Bronchial epithelial cell (primary cell): ENCODE results near the gene PPP1R3A. TPM values are rescaled to one million over a fixed set of nuclear protein-coding genes. Genes with fewer than 3 reads are reported as not detected.

Experiments
- DNase-seq: peaks from one replicate; pipeline ENCODE4 v3.0.0-alpha.2; 2010; ENCODE audit warnings: low read depth
- FAIRE-seq: peaks from 2 replicates; lab custom pipeline; 2011; peaks lifted over from hg19 to GRCh38; lab: Jason Lieb, UNC
- H3K27me3 ChIP-seq: 2 replicates; pipeline ENCODE4 v1.5.1; 2011; ENCODE audit warnings: low read length; ENCODE audit not compliant: control insufficient read depth, insufficient read depth
- H3K36me3 ChIP-seq: 2 replicates; pipeline ENCODE4 v1.5.1; 2011; ENCODE audit warnings: low read length; ENCODE audit not compliant: control insufficient read depth, insufficient read depth
- H3K4me3 ChIP-seq: 2 replicates; pipeline ENCODE4 v1.5.1; 2011; ENCODE audit warnings: mild to moderate bottlenecking, low read depth, low read length, control low read depth
- total RNA-seq: library from RNA; depleted of rRNA; stranded (reverse); fragments of >200 nt; gene quantifications from 2 replicates; pipeline ENCODE4 v1.2.1, GENCODE V29; 2014
- TF ChIP-seq, protein P1 (sequence below): IDR thresholded peaks from 2 replicates; pipeline ENCODE4 v1.5.1; 2011; ENCODE audit warnings: mild to moderate bottlenecking, moderate library complexity, low read length, control low read depth, inconsistent platforms; ENCODE audit not compliant: insufficient read depth, severe bottlenecking

The PPP1R3A gene
- total RNA-seq, 1 donor from 2014 or later: not detected

- DNase-seq: no peak
- TF ChIP-seq, protein P1, sequence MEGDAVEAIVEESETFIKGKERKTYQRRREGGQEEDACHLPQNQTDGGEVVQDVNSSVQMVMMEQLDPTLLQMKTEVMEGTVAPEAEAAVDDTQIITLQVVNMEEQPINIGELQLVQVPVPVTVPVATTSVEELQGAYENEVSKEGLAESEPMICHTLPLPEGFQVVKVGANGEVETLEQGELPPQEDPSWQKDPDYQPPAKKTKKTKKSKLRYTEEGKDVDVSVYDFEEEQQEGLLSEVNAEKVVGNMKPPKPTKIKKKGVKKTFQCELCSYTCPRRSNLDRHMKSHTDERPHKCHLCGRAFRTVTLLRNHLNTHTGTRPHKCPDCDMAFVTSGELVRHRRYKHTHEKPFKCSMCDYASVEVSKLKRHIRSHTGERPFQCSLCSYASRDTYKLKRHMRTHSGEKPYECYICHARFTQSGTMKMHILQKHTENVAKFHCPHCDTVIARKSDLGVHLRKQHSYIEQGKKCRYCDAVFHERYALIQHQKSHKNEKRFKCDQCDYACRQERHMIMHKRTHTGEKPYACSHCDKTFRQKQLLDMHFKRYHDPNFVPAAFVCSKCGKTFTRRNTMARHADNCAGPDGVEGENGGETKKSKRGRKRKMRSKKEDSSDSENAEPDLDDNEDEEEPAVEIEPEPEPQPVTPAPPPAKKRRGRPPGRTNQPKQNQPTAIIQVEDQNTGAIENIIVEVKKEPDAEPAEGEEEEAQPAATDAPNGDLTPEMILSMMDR: no peak
- H3K36me3 ChIP-seq: no peaks in the 10 kb centered on the region
- no peak overlapping the region for H3K4me3 ChIP-seq
- no peaks in the 10 kb centered on the region for H3K27me3 ChIP-seq
- no peak for FAIRE-seq
Observed at GRCh38 chr7:113878394-113878992, 40.3 kb downstream of the PPP1R3A start.

DNA sequence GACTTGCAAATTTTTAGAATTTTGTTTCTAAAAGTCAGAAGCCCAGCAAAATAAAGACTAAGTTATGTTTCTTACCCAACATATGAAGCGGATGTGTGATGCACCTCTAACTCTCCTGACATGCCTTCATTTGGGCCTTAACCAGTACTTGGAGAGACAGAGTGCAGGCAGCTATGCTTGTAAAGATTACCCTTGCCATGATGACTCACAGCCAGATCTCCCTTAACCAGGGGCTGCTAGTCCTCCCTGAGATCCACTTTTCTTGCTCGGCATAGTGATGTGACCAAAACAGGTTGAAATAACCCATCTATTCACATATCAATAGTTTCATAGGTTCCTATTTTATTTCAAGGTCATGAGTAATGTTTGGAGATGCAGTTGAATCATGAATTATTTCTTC is 43.6 kb downstream of the PPP1R3A start:
- TF ChIP-seq, protein P1: no peak
- DNase-seq (peak; percentile 6), FAIRE-seq (no peak)
- Histone ChIP-seq H3K36me3 (no peaks in the 10 kb centered on the region), H3K27me3 (no peaks in the 10 kb centered on the region), H3K4me3 (no peak overlapping the region)

DNA sequence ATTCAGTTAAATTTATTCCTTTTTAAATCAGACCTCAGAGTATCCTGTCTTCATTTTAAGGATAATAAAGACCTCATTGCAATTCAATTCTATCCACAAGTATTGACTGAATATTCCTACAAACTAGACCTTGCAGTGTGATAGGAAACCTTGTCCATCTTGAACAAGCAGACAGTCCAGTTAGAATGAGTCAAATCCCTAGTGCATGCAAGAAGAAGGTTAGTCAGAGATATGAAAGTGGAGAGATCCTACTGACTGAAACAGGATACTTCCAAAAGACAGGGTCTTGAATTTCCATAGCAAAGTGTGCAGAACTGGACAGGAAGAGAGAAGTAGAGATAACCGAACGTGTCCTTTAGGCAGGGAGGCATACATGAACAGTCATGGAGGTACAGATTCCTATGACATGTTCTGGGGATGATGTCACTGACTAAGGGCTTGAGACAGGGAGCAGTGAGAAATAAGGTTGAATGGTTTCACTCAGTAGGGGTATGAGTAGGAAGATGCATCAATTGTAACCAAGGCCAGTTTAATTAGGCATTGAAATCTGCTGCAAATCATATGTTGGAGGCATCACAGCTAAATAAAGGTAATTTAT is 45.2 kb downstream of the PPP1R3A start:
- no peaks in the 10 kb centered on the region for H3K27me3 ChIP-seq
- TF ChIP-seq, protein P1: no peak
- H3K4me3 ChIP-seq: no peak overlapping the region
- no peaks in the 10 kb centered on the region for H3K36me3 ChIP-seq
- no peak for FAIRE-seq
- DNase-seq: peak; percentile 47

DNA sequence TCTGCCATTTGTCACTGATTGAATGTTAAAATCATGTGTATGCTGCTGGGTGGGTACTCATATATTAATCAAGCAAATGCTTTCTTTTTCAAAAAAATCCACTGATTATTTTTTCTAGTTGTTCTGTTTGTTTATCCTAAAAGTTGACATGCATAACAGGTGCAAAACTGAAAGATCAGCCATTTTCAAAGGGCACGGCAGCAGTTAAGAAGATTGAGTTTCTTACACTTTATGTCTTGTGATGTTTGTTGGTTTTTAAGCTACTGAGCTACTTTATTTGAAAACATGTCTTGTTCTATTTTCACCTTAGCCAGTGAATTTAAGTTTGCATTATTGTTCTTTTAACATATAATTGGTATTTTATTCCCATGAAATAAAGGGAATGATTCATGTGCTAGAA is 45.8 kb downstream of the PPP1R3A start:
- Histone ChIP-seq H3K27me3 (no peaks in the 10 kb centered on the region), H3K4me3 (no peak overlapping the region), H3K36me3 (no peaks in the 10 kb centered on the region)
- FAIRE-seq (no peak), DNase-seq (no peak)
- TF ChIP-seq, protein P1: no peak

DNA sequence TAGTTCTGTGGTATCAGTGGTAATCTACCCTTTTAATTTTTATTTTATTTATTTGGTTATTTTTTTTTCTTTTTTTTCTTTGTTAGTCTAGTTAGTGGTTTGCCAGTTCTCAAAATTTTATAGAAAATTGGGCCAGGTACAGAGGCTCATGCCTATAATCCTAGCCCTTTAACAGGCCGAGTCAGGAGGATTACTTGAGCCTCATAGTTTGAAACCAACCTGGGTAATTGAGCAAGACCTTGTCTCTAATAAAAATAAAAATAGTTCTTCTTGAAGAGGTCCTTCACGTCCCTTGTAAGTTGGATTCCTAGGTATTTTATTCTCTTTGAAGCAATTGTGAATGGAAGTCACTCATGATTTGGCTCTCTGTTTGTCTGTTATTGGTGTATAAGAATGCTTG is 51.5 kb downstream of the PPP1R3A start:
- H3K4me3 ChIP-seq: no peak overlapping the region
- no peaks in the 10 kb centered on the region for H3K36me3 ChIP-seq
- DNase-seq (no peak), FAIRE-seq (no peak)
- no peaks in the 10 kb centered on the region for H3K27me3 ChIP-seq
- TF ChIP-seq, protein P1: no peak
